Stimulated activated naive CD4-positive, alpha-beta T cell treated with Interleukin-2 at 50 U/mL for 16 hours (primary cell): Measurements from ENCODE around the gene NUP93.
"Not testable (repeated sequence)": the region's sequence is repeated elsewhere in the genome, so short reads cannot be mapped to it uniquely, and the experiment has no call there.

Source experiments
- DNase-seq: peaks from one replicate; lab custom pipeline; 2025; lab: John Stamatoyannopoulos, UW

The NUP93 gene

GRCh38 chr16:56709443-56710040, 20.4 kb upstream of the NUP93 start:
- no peak for DNase-seq

DNA sequence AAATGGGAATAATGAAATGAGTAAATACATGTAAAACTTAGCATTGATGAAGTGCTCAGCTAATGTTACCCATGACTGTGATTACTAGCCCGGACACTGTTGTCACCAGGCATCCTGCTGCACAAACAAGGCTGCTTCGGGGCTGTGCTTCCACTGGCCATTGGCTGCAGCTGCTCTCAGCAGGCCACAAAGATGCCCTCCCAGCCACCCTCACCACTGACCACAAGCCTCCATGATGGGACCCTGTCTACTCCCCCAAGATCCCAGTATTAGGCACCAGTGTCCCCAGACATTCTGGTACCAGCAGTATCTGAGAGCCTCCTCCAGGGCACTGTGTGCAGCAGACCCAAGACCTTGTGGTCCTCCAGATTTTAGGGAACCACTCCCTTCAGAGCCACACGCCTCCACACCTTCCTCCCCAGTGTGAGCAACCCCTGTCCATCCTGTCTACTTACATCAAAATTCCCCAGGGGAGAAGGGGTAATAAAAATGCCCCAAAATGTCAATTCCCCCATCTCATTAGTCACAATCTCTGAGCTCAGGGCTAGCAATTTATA, 19.7 kb upstream of the NUP93 start:
- no peak for DNase-seq

- no peak for DNase-seq
These were observed 18.1 kb upstream of the NUP93 start for GRCh38 chr16:56711862-56712261.

GRCh38 chr16:56713794-56714193, 16.1 kb upstream of the NUP93 start:
- DNase-seq: no peak

DNA sequence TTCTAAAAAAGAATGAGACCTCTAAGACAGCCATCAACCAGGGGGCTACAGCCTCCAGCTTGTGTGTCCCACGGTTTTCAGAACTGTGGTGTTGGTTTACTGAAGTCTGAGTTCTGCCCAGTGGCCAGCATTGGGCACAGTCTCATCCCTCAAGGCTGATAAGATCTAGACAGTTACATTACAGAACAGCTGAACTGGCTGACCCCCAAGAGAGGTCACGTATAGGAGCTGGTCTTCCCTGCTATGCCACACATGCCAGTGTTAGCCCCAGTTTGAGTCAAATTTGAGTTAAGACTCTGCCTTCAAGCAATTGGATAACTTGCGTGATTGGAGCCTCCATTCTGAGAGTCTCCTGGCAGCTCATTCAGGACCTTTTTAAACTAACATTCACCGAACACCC, 14.8 kb upstream of the NUP93 start:
- no peak for DNase-seq

DNA sequence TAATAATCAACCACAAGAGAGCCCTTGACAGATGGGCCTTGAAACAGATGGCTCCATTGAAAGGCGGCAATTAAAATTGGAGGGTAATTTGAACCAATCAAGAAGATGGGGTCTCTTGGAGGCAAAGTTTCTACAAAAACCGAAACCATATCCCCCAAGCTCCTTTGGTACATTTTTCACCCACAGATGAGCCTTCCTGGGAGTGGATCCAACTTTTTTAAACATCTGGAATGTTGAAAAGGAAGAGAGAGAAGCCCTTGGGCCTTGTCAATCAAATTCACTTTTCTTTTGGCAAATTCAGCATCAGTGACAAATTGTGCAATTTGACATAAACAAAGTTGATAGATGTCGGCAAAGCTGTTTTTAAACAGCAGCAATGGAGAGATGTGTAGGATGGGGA, 13.2 kb upstream of the NUP93 start:
- DNase-seq: no peak

- DNase-seq: not testable (repeated sequence)
These were observed 12.4 kb upstream of the NUP93 start for GRCh38 chr16:56717532-56717931.

DNA sequence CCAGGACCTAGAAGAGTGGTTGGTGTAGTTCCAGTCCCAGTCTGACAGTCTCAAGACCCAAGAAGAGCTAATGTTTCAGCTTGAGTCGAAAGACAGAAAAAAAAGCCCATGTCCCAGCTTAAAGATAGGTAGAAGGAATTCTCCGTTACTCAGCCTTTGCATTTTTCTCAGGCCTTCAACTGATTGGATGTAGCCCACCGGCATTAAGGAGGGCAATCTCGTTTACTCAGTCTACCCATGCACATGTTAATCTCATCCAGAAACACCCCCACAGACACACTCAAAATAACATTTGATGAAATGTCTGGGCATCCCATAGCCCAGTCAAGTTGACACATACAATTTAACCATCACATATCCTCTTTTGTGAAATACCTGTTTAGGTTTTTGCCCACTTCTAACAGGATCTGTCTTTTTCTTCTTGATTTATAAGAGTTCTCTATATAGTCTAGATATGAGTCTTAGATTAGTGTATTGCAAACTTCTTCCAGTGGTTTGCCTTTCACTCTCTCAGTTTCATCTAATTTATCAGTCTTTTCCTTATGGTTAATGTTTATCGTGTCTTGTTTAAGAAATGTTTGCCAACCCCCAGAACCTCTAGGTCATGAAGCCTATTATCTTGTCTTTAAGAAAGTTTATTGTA, 7.6 kb upstream of the NUP93 start:
- DNase-seq: no peak

GRCh38 chr16:56724191-56724590, 5.7 kb upstream of the NUP93 start:
- no peak for DNase-seq

- no peak for DNase-seq
These were observed 3.6 kb upstream of the NUP93 start for GRCh38 chr16:56726283-56726682.

DNA sequence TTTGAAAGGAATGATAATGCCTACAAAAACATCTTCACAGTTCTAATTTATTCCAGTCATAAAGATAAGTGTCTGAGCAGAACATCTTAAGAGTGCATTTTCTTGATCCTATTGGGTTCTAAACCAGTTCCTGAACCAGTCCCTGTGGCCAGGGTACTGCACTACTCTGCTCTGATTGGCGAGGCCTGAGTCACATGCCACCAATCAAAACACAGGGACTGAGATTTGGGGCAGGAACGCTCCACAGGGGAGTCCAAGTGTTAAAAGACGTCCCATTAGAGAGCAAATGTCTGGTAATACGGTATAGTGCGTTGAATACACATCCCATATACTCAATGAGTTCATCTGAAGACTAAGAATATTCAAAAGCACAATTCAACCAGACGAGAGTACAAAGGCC, 3.0 kb upstream of the NUP93 start:
- DNase-seq: no peak

- no peak for DNase-seq
These were observed 1.9 kb upstream of the NUP93 start for GRCh38 chr16:56728027-56728426.

GRCh38 chr16:56728980-56729734, 772 bp upstream of the NUP93 start:
- no peak for DNase-seq

DNA sequence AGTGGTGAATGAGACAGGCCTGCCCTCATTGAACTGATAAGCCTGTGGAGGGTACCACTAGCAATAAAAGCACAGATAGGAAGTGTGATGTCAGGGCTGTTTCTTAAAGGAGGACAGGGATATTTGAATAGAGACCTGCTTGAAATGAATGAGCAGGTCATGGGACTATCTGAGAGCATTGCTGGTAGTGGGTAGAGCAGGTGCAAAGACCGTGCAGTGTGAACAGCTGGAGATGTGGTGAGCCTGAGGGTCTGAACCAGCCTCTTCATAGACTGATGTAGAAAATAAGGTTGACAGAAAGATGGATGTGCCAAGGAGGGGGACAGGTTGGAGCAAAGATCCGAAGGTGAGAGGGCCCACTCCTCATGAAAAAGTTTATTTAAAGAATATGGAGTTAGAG, 2.4 kb downstream of the NUP93 start:
- DNase-seq: no peak

DNA sequence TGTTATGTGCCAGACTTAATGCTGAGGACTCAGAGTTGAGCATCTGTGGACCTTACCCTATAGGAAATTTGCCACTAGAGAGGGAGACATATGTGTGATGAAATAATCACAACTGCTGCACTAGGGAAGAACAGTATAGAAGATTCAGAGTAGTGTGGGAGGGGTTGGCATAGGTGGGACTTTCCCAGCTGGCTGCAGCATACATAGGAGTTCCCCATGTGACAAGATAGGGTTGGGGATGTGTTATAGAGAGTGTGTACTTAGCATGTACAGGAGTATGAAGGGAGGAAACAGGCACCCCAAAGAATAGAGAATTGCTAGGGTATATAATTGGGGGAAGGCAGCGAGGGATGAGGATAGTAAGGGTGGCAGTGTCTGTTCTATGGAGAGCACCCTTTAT, 2.9 kb downstream of the NUP93 start:
- DNase-seq: peak; percentile 30

GRCh38 chr16:56734429-56734828, 4.5 kb downstream of the NUP93 start:
- DNase-seq: no peak

GRCh38 chr16:56736476-56736875, 6.5 kb downstream of the NUP93 start:
- no peak for DNase-seq

- no peak for DNase-seq
These were observed 7.6 kb downstream of the NUP93 start for GRCh38 chr16:56737539-56737938.

- no peak for DNase-seq
These were observed 8.3 kb downstream of the NUP93 start for GRCh38 chr16:56738221-56738620.

GRCh38 chr16:56739378-56739777, 9.4 kb downstream of the NUP93 start:
- DNase-seq: not testable (repeated sequence)

DNA sequence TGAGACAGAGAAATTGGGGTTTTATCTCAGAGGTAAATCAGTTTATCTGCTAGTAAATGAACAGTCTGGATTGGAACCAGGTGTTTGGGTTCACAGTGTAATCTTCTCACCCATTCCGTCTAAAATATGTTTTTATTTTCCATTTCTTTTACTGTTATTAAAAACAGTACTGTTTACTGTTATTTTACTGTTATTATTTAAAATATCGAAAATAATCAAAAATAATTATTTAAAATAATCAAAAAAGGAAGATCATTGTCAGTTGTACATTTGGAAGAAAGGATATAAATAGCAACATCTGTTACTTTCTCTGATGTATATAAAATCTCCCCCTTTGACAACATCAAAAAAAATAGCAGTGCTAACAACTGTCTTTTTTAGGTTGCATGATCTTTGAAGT, 11.5 kb downstream of the NUP93 start:
- no peak for DNase-seq

- DNase-seq: no peak
These were observed 12.4 kb downstream of the NUP93 start for GRCh38 chr16:56742030-56742984.
